Fibroblast of villous mesenchyme (primary cell): ENCODE results near the gene ZFPM1. TPM values are rescaled to one million over a fixed set of nuclear protein-coding genes. Genes with fewer than 3 reads are reported as not detected.

Experiments
- DNase-seq: peaks from one replicate; pipeline ENCODE4 v3.0.0-alpha.2; 2010; ENCODE audit warnings: low read depth
- H3K4me3 ChIP-seq: 2 replicates; pipeline ENCODE4 v1.5.1; 2011; ENCODE audit warnings: low read depth, mild to moderate bottlenecking, low read length
- total RNA-seq: library from RNA; depleted of rRNA; stranded (reverse); fragments of >200 nt; gene quantifications from 2 replicates; pipeline ENCODE4 v1.2.3, GENCODE V29; 2012
- TF ChIP-seq, protein P1 (sequence below): IDR thresholded peaks from 2 replicates; pipeline ENCODE4 v1.5.1; 2012; ENCODE audit warnings: low read depth, mild to moderate bottlenecking, low read length; ENCODE audit not compliant: insufficient read depth

Gene ZFPM1
- total RNA-seq, 1 donor: 2.6 TPM

DNA sequence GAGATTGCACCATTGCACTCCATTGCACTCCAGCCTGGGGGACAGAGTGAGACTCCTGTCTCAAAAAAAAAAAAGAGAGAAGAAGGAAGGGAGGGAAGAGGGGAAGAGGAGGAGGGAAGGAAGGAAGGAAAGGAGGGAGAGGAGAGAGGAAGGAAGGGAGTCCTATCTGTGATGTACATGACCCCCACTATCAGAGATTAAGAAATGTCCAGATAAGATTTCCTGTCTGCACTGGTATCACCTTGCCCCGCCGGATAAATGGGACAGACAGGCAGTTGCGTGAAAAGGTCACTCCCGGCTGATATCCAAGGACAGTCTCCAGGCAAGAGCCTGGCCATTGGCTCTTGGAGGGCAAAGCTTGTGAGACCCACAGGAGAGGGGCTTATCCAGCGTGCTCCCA, 5.2 kb upstream of the ZFPM1 start:
- TF ChIP-seq, protein P1, sequence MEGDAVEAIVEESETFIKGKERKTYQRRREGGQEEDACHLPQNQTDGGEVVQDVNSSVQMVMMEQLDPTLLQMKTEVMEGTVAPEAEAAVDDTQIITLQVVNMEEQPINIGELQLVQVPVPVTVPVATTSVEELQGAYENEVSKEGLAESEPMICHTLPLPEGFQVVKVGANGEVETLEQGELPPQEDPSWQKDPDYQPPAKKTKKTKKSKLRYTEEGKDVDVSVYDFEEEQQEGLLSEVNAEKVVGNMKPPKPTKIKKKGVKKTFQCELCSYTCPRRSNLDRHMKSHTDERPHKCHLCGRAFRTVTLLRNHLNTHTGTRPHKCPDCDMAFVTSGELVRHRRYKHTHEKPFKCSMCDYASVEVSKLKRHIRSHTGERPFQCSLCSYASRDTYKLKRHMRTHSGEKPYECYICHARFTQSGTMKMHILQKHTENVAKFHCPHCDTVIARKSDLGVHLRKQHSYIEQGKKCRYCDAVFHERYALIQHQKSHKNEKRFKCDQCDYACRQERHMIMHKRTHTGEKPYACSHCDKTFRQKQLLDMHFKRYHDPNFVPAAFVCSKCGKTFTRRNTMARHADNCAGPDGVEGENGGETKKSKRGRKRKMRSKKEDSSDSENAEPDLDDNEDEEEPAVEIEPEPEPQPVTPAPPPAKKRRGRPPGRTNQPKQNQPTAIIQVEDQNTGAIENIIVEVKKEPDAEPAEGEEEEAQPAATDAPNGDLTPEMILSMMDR: no peak
- H3K4me3 ChIP-seq: no peak overlapping the region
- no peak for DNase-seq

DNA sequence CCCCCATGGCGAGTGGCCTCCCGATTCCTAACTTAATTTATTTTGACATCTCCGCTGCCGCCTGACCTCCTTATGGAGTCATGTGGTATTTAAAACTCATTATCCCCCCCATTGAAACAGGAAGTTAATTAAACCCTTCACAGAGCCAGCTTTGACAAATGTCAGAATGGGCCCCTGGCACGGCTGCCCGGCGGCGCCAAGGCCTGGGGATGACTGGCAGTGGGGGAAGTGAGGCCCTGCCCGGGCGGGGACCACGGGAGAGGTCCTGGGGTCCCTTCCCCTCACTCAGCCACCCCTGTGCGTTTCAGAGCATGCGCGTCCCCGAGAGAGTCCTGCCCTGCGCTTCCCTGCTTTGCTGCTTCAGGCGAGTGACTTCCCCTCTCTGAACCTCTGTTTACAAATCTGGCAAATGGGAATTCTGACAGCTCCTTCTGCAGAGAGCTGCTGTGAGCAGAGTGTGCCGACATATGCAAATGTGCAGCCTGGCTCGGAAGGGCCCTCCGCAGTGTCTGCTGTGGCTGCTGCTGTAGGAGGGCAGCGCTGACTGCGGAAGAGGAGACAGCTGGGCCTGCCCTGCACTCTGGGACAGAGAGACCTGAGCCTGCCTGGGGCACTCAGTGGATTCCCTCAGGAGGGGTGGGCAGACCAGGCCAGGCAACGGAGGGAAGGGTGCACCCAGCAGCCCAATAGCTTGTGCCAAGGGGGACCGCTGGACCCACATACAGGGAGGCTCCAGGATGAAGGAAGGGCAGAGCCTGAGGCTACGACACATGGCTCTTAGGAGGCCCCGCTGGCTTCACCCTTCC, 4.4 kb upstream of the ZFPM1 start:
- no peak overlapping the region for H3K4me3 ChIP-seq
- TF ChIP-seq, protein P1: no peak
- no peak for DNase-seq

DNA sequence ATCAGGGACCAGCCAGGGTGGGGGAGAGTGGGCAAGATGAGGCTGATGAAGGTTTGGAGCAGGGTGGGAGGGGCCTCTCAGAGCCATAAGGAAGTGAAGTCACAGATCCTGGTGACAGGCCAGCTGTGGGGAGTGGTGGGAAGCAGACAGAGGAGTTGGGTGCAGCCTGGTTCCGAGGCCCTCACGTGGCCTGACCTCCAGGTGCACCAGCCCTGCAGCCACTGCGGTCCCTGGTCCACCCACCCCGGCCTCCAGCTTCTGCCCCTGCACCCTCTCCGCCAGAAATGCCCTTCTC, 3.9 kb upstream of the ZFPM1 start:
- H3K4me3 ChIP-seq: no peak overlapping the region
- TF ChIP-seq, protein P1: no peak
- DNase-seq: no peak

DNA sequence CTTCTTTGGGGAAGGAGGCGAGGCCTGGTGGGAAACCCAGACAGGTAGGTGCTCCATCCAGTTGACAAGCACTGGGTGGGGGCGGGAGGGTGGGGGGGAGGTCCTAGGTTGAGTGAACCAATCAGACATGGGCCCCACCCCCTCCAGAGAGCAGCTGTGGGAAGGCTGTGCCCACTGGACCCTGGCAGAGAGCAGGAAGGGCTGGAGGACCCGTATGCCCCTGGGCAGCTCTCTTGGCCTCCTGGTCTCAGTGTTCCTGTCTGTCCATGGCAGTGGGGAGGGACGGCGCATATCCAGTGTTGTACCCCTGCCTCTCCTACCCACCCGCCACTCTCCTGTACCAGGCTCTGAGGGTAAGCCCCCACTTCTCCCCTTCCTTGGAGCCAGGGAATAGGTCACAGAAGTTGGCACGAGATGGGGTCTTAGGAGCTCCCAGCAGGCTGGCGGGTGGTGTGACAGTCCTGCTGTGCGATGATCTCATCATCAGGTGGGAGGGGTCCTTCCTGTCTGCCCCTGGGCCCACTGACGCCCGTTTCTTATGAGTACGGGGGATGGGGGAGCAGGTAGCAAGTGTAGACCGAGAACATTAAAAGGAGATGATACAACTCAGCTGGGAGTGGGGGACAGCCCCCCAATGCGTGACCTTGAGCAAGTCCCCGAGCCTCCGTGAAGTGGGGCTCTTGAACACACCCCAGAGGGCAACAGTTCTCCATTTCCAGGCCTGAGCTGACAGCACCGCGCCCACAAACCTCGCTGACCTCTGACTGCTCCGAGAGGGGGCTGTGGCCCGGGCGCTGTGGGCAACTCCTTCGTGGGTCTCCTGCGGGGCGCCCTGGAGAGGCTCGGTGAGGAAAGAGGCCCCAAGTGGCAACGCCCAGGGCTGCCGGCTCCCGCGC, 1.2 kb upstream of the ZFPM1 start:
- no peak overlapping the region for H3K4me3 ChIP-seq

DNA sequence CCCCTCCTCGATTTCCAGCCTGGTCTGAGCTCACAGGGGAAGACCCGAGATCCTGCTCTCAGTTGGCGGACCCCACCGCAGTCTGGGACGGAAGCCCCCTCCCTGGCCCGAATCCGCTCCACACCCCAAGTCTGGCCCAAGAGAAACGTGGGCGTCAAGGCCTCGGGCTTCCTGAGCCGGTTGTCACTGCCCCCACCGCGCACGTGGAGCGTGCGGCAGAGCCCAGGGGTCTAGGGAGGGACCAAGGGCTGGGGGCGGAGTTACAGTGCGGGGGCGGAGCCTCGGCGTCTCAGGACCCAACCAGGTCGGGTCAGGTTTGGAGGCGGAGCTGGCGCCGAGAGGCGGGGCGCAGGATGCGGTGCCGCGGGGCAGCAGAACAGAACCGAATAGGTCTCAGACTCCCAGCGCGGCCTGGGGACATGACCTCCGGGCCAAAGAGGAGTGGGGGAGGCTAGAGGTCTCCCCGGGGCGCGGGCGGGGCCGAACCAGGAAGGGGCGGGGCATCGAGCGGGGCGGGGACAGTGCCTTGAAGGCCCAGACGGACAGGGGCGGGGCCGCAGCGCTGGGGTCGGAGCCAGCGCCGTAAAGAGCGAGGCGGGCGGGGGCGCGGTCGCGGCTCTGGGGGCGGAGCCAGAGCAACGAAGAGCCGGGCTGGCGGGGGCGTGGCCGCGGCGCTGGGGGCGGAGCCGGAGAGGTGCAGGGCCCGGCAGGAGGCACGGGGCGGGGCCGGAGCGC, 431 bp upstream of the ZFPM1 start:
- peak; percentile 95 for DNase-seq
- peak overlapping the region; percentile 67 for H3K4me3 ChIP-seq
- TF ChIP-seq, protein P1: no peak

More for the DNA sequence above, 1.2 kb upstream of the ZFPM1 start:
- TF ChIP-seq, protein P1: no peak
- no peak for DNase-seq

DNA sequence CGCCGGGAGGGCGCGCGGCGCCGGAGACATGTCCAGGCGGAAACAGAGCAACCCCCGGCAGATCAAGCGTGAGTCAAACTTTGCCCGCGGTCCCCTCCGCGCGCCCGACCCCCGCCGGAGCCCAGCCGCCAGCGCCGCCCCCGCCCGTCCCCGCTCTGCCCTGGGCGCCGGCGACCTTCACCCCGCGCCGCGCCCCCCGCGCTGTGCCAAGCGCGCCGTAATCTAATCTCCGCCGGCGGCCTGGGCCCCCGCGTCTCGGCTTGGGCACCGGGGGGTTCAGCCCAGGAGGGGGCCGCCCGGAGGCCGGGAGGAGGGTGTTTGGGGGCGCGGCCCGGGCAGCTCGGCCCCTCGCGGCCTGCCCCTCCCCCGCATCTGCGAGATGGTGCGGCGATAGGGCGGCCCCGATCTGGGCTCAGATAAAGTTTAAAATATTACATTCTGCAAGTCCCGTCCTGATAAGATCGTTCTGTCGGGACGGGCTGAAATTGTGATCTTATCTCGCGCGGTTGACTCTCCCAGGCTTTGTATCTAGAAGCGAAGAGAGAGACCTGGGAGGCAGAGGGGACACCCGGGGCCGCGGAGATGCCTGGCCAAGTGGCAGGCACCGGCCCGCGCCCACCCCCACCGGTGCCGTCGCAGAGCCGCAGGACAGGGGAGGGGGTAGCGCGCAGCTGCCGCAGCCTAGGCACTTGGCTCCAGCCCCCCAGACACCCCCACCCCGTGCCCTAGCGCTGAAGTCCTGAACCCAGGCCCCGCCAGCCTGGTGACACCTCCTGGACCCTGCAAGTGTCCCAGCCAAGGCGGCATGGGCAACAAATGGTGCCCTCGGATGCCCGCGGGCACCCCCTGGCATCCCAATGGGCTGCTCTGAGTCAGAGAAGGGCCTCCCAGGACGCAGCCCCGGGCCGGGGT, 787 bp downstream of the ZFPM1 start:
- TF ChIP-seq, protein P1: no peak
- no peak for DNase-seq
- H3K4me3 ChIP-seq: peak overlapping the region; percentile 66
